GM21619 (cell line): ENCODE data around the gene RCCD1.

Source experiments
- ATAC-seq: cut with Tn5 transposase; IDR thresholded peaks from one replicate; pipeline ENCODE4 v1.9.1; 2021; ENCODE audit not compliant: unreplicated experiment

The RCCD1 gene

GRCh38 chr15:91001209-91001608 lies 46.5 kb downstream of the RCCD1 start:
- ATAC-seq = no peak

GRCh38 chr15:91007266-91007665 lies 52.6 kb downstream of the RCCD1 start:
- no peak for ATAC-seq
